ENCODE data around the gene COPZ1. TPM values are rescaled to one million over a fixed set of nuclear protein-coding genes. Genes with fewer than 3 reads are reported as not detected.
A peak's percentile ranks its signal among the peaks of the same experiment; 100 is the strongest.

COPZ1 gene
- total RNA-seq, 1 donor from 2014 or later = 160 TPM

DNA sequence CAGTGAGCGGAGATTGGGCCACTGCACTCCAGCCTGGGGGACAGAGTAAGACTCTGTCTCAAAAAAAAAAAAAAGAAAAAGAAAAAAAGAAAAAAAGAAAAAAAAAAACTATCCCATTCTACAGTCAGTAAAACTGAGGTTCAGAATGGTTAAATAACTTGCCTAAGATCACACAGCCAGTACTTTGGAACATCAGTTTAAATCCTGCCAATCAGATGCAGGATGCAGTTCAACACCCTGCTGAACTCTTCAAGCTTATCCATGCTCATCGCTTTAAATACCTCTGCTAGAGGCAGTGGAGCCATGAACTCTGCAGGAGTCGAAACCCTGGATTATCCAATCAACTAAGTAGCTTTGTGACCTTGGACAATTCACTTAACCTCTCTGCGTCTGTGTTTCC is 56.2 kb downstream of the COPZ1 start:
- H3K9me3 Mint-ChIP-seq = no peaks in the 10 kb centered on the region
- no peaks in the 10 kb centered on the region for H3K36me3 Mint-ChIP-seq (ENCODE audit: low read depth)
- no peaks in the 10 kb centered on the region for H3K27me3 Mint-ChIP-seq (ENCODE audit: low read depth)
- TF ChIP-seq, protein P1, sequence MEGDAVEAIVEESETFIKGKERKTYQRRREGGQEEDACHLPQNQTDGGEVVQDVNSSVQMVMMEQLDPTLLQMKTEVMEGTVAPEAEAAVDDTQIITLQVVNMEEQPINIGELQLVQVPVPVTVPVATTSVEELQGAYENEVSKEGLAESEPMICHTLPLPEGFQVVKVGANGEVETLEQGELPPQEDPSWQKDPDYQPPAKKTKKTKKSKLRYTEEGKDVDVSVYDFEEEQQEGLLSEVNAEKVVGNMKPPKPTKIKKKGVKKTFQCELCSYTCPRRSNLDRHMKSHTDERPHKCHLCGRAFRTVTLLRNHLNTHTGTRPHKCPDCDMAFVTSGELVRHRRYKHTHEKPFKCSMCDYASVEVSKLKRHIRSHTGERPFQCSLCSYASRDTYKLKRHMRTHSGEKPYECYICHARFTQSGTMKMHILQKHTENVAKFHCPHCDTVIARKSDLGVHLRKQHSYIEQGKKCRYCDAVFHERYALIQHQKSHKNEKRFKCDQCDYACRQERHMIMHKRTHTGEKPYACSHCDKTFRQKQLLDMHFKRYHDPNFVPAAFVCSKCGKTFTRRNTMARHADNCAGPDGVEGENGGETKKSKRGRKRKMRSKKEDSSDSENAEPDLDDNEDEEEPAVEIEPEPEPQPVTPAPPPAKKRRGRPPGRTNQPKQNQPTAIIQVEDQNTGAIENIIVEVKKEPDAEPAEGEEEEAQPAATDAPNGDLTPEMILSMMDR (conservative IDR thresholded peaks at IDR 0.05) = no peak
- H3K4me1 Mint-ChIP-seq = peaks cover 30% of the 10 kb centered on the region
- no peak overlapping the region for H3K27ac Mint-ChIP-seq (ENCODE audit: unreplicated experiment)
- H3K4me3 Mint-ChIP-seq = no peak overlapping the region
- DNase-seq (ENCODE audit: low read depth, low spot score) = no peak

DNA sequence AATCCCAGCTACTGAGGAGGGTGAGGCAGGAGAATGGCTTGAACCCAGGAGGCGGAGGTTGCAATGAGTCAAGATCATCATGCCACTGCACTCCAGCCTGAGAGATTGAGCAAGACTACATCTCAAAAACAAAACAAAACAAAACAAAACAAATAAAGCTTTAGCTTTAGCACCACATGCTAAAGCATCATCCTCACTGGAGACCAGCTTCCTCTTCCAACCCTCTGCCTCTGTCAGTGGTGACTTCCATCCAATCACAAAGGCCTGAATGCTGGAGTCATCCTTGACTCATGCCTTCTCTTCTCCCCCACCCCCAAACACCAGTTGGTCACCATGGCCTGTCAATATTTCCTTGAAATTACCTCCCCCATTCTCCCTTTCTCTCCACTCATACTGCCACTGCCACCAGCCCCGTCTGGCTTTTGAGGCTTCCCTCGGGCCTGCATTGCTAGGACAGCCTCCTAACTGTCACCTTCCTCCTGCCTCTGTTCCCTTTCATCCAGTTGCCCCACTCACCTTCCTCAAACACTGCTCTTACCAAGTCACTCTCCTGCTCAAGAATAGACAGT is 58.2 kb downstream of the COPZ1 start:
- H3K9me3 Mint-ChIP-seq = no peaks in the 10 kb centered on the region
- no peak overlapping the region for H3K4me3 Mint-ChIP-seq
- H3K27me3 Mint-ChIP-seq (ENCODE audit: low read depth) = no peaks in the 10 kb centered on the region
- TF ChIP-seq, protein P1 (conservative IDR thresholded peaks at IDR 0.05) = no peak
- peaks cover 42% of the 10 kb centered on the region for H3K4me1 Mint-ChIP-seq
- no peak for DNase-seq (ENCODE audit: low read depth, low spot score)
- no peaks in the 10 kb centered on the region for H3K36me3 Mint-ChIP-seq (ENCODE audit: low read depth)
- no peak overlapping the region for H3K27ac Mint-ChIP-seq (ENCODE audit: unreplicated experiment)

DNA sequence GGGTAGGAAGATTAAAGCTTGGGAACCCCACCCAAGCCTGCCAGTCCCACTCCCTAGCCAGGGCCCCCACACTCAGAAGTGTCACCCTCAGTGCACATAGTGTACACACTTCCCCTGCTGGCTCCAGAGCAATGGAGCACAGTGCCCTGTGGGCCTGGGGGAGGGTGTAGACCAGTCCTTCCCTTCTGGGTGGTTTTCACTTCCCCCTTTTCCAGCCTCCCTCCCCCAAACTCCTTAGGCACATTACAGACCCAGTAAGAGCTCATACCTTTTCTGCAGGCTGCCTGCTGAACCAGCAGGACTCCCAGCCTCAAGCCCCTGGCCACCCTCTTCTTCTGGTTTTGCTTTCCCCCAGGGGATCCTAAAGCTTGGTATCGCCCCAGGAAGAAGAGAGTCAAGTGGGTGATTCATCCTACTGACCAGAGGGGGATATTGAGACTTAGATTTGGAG is 59.7 kb downstream of the COPZ1 start, which contains the start of gene ZNF385A:
Gene ZNF385A (minus strand): TSS at position 143 of the 451 bp plus-strand sequence. CDS start 219 bp downstream, outside the sequence.
- no peaks in the 10 kb centered on the region for H3K36me3 Mint-ChIP-seq (ENCODE audit: low read depth)
- peak within 1 kb of the TSS; percentile 61 for H3K27ac Mint-ChIP-seq (ENCODE audit: unreplicated experiment)
- no peak for DNase-seq (ENCODE audit: low read depth, low spot score)
- no peaks in the 10 kb centered on the region for H3K27me3 Mint-ChIP-seq (ENCODE audit: low read depth)
- H3K9me3 Mint-ChIP-seq = no peaks in the 10 kb centered on the region
- peaks cover 39% of the 10 kb centered on the region for H3K4me1 Mint-ChIP-seq
- TF ChIP-seq, protein P1 (conservative IDR thresholded peaks at IDR 0.05) = no peak
- peak within 1 kb of the TSS; percentile 28 for H3K4me3 Mint-ChIP-seq

DNA sequence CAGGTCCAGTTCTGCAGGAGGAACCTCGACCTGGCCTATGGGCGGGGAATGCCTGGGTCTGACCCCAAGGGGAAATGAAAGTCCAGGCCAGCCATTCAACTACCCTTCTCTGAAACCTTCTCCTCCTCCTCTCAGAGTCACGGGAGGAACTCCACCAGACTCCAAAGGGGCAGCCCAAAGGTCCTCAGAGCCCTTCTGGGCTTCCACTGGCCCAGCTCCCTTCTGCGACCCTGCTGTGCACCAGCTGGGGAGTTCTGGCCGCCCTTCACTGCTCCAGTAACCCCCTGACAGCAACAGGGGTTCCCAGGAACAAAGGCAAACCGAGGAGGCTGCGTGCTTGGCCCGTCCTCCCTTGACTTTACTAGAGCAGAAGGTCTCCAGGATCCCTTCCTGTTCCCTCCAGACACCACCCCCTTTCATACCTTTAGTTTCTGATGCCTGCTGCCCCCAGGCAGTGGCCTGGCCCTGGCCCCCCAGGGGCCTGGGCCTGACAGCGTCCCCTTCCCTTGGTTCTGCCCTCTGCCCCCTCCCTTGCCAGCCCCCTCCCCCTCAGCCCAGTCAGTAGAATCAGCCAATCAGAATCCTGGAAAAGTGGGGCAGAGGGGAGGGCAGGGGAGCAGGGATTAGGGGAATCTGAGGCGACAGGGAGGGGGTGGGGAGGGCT is 60.5 kb downstream of the COPZ1 start:
- no peak overlapping the region for H3K4me3 Mint-ChIP-seq
- no peaks in the 10 kb centered on the region for H3K9me3 Mint-ChIP-seq
- H3K36me3 Mint-ChIP-seq (ENCODE audit: low read depth) = no peaks in the 10 kb centered on the region
- peaks cover 43% of the 10 kb centered on the region for H3K4me1 Mint-ChIP-seq
- DNase-seq (ENCODE audit: low read depth, low spot score) = no peak
- TF ChIP-seq, protein P1 (conservative IDR thresholded peaks at IDR 0.05) = no peak
- peak overlapping the region; percentile 61 for H3K27ac Mint-ChIP-seq (ENCODE audit: unreplicated experiment)
- no peaks in the 10 kb centered on the region for H3K27me3 Mint-ChIP-seq (ENCODE audit: low read depth)

DNA sequence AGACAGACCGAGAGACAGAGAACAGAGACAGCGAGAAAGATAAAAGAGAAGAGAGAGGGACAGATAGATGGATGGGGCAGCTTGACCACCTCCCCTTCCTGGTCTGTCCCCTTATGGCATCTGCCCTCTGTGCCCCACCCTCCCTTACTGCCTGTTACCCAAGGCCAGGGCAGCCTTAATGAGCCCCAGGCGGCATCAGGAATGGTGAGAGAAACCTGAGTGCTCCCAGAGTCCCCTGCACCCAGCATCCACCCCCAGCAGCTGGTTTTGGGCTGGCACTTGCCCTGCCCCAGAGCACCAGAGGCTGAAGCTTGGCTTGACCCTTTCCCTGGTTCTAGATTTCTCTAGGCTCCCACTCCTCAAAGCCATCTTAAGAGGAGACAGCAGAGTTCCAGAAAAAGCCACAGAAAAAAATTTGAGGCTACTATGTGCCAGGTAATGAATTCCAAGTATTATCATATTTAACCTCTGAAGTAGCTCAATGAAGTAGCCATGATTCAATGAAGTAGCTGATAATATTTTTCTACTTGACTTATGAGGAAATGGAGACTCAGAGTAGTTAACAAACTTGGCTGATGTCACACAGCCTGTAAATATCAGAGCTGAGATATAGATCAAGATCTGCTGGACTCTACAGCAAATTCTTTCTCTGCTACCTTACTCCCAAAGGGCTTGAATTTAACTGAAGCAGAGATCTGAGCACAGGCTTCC is 61.6 kb downstream of the COPZ1 start:
- Mint-ChIP-seq H3K9me3 (no peaks in the 10 kb centered on the region), H3K27me3 (ENCODE audit: low read depth) (no peaks in the 10 kb centered on the region), H3K27ac (ENCODE audit: unreplicated experiment) (no peak overlapping the region), H3K36me3 (ENCODE audit: low read depth) (no peaks in the 10 kb centered on the region), H3K4me1 (peaks cover 44% of the 10 kb centered on the region), H3K4me3 (no peak overlapping the region)
- TF ChIP-seq, protein P1 (conservative IDR thresholded peaks at IDR 0.05) = no peak
- no peak for DNase-seq (ENCODE audit: low read depth, low spot score)
